H1 (cell line): Measurements from ENCODE around the gene TSKS. TPM values are rescaled to one million over a fixed set of nuclear protein-coding genes. Genes with fewer than 3 reads are reported as not detected.

Source experiments
- CTCF ChIA-PET: fragments of 300-600 bp; sonication (Branson Sonifier 250); formaldehyde crosslinking; loops from one replicate; lab custom pipeline; 2021; ENCODE audit not compliant: partially characterized antibody; lab: Charles Lee
- POLR2A ChIA-PET: fragments of 300-600 bp; sonication (Branson Sonifier 250); formaldehyde crosslinking; loops from one replicate; lab custom pipeline; 2021; ENCODE audit warnings: inconsistent platforms; ENCODE audit not compliant: partially characterized antibody; lab: Charles Lee
- DNase-seq, 2 experiments: peaks; one replicate each; pipeline versions ENCODE4 v3.0.0 to v3.0.0-alpha.2; 2010 to 2022; ENCODE audit warnings: low spot score in 2 of 2, low read depth in 1 of 2, mixed read lengths in 1 of 2
- FAIRE-seq: peaks from 2 replicates; lab custom pipeline; 2011; peaks lifted over from hg19 to GRCh38; lab: Jason Lieb, UNC
- H2AFZ ChIP-seq: 2 replicates; pipeline ENCODE4 v1.8.1; 2012; ENCODE audit warnings: low read length, inconsistent platforms
- H2AK5ac ChIP-seq: 2 replicates; pipeline ENCODE4 v1.6.1; 2013; ENCODE audit warnings: low read depth, low read length
- H2BK120ac ChIP-seq: replicated peaks from 2 replicates; pipeline ENCODE3; 2013; ENCODE audit warnings: low read depth, low read length, inconsistent platforms
- H2BK12ac ChIP-seq: 2 replicates; pipeline ENCODE4 v1.6.1; 2013; ENCODE audit warnings: low read depth, low read length
- H2BK15ac ChIP-seq: 2 replicates; pipeline ENCODE4 v1.6.1; 2013; ENCODE audit warnings: low read length
- H2BK20ac ChIP-seq: 2 replicates; pipeline ENCODE4 v1.6.1; 2013; ENCODE audit warnings: low read length
- H2BK5ac ChIP-seq: 2 replicates; pipeline ENCODE4 v1.6.1; 2013; ENCODE audit warnings: low read depth, low read length
- H3K14ac ChIP-seq: 2 replicates; pipeline ENCODE4 v1.6.1; 2013; ENCODE audit warnings: inconsistent platforms; ENCODE audit not compliant: insufficient read length
- H3K18ac ChIP-seq: 2 replicates; pipeline ENCODE4 v1.6.1; 2013; ENCODE audit warnings: low read length; ENCODE audit errors: extremely low read depth
- H3K23ac ChIP-seq: 2 replicates; pipeline ENCODE4 v1.6.1; 2013; ENCODE audit warnings: inconsistent platforms; ENCODE audit not compliant: insufficient read length
- H3K23me2 ChIP-seq: 2 replicates; pipeline ENCODE4 v1.6.1; 2013; ENCODE audit warnings: low read depth, low read length
- H3K27ac ChIP-seq: 2 replicates; pipeline ENCODE4 v1.6.1; 2011; ENCODE audit warnings: low read depth, low read length, inconsistent platforms
- H3K27me3 ChIP-seq, 4 experiments: replicated peaks in 1 of 4; 1 replicate in 1 of 4; 2 replicates in 3 of 4; pipeline versions ENCODE4 v1.6.1 to v1.8.1; 2011 to 2013; ENCODE audit warnings: low read length in 3 of 4, mild to moderate bottlenecking in 3 of 4, inconsistent platforms in 2 of 4, mixed read lengths in 2 of 4, moderate library complexity in 1 of 4; ENCODE audit not compliant: control insufficient read depth in 3 of 4, insufficient read depth in 3 of 4; ENCODE audit errors: extremely low read depth in 1 of 4
- H3K36me3 ChIP-seq, 4 experiments: 2 replicates each; pipeline versions ENCODE4 v1.6.1 to v1.8.1; 2011 to 2013; ENCODE audit warnings: mild to moderate bottlenecking in 4 of 4, low read length in 3 of 4, moderate library complexity in 2 of 4, control low read depth in 1 of 4, inconsistent platforms in 1 of 4; ENCODE audit not compliant: insufficient read depth in 4 of 4, control insufficient read depth in 2 of 4
- H3K4ac ChIP-seq: replicated peaks from 2 replicates; pipeline ENCODE3; 2013; ENCODE audit warnings: low read length, low read depth, mixed read lengths, inconsistent platforms; ENCODE audit not compliant: insufficient read length
- H3K4me1 ChIP-seq, 4 experiments: replicated peaks in 1 of 4; 1 replicate in 1 of 4; 2 replicates in 3 of 4; pipeline versions ENCODE4 v1.6.1 to v1.8.1; 2011 to 2013; ENCODE audit warnings: low read length in 3 of 4, inconsistent platforms in 2 of 4, mixed read lengths in 1 of 4; ENCODE audit not compliant: insufficient read depth in 4 of 4, control insufficient read depth in 3 of 4
- H3K4me2 ChIP-seq, 2 experiments: 2 replicates each; pipeline versions ENCODE4 v1.6.1 to v1.8.1; 2011 to 2013; ENCODE audit warnings: low read depth in 2 of 2, low read length in 2 of 2, control low read depth in 1 of 2, inconsistent platforms in 1 of 2, mild to moderate bottlenecking in 1 of 2; ENCODE audit not compliant: insufficient read depth in 1 of 2
- H3K4me3 ChIP-seq, 4 experiments: fragments of 200-600, 300-600 bp in 1 of 4; sonication (generic), shearing (Covaris generic), sonication (Bioruptor Twin) in 1 of 4; 2 replicates each; pipeline versions ENCODE4 v1.5.1 to v1.8.1; 2011 to 2016; ENCODE audit warnings: low read length in 4 of 4, low read depth in 3 of 4, control low read depth in 2 of 4, inconsistent platforms in 2 of 4, mild to moderate bottlenecking in 2 of 4, mixed read lengths in 1 of 4, moderate library complexity in 1 of 4; ENCODE audit not compliant: insufficient read depth in 2 of 4; ENCODE audit errors: extremely low read depth in 1 of 4
- H3K56ac ChIP-seq: replicated peaks from 2 replicates; pipeline ENCODE3; 2013; ENCODE audit warnings: low read depth, mild to moderate bottlenecking, mixed read lengths, low read length, inconsistent platforms; ENCODE audit not compliant: insufficient read length
- H3K79me1 ChIP-seq: 2 replicates; pipeline ENCODE4 v1.6.1; 2013; ENCODE audit warnings: low read depth, low read length, control low read depth
- H3K79me2 ChIP-seq, 2 experiments: 2 replicates each; pipeline versions ENCODE4 v1.6.1 to v1.8.1; 2012 to 2013; ENCODE audit warnings: low read length in 2 of 2, mild to moderate bottlenecking in 2 of 2, inconsistent platforms in 1 of 2; ENCODE audit not compliant: insufficient read depth in 2 of 2, control insufficient read depth in 1 of 2
- H3K9ac ChIP-seq, 4 experiments: replicated peaks in 1 of 4; 1 replicate in 1 of 4; 2 replicates in 3 of 4; pipeline versions ENCODE4 v1.6.1 to v1.8.1; 2011 to 2013; ENCODE audit warnings: low read depth in 3 of 4, low read length in 3 of 4, control low read depth in 2 of 4, mild to moderate bottlenecking in 2 of 4, moderate library complexity in 2 of 4, inconsistent platforms in 1 of 4; ENCODE audit errors: extremely low read depth in 1 of 4
- H3K9me3 ChIP-seq, 2 experiments: 2 replicates each; pipeline versions ENCODE4 v1.6.1 to v1.8.1; 2012 to 2013; ENCODE audit warnings: mild to moderate bottlenecking in 2 of 2, moderate library complexity in 2 of 2, control low read depth in 1 of 2, inconsistent platforms in 1 of 2, low read depth in 1 of 2, low read length in 1 of 2, mixed read lengths in 1 of 2; ENCODE audit not compliant: insufficient read depth in 2 of 2
- H4K20me1 ChIP-seq, 2 experiments: replicated peaks in 1 of 2; 2 replicates each; pipeline versions ENCODE3 to v1.8.1; 2011 to 2013; ENCODE audit warnings: inconsistent platforms in 2 of 2, low read length in 2 of 2, mild to moderate bottlenecking in 1 of 2; ENCODE audit not compliant: insufficient read depth in 2 of 2, control insufficient read depth in 1 of 2
- H4K5ac ChIP-seq: 2 replicates; pipeline ENCODE4 v1.6.1; 2013; ENCODE audit warnings: low read length, low read depth, mixed read lengths, inconsistent platforms; ENCODE audit not compliant: insufficient read length
- H4K8ac ChIP-seq: 2 replicates; pipeline ENCODE4 v1.8.0; 2013; ENCODE audit warnings: mild to moderate bottlenecking, moderate library complexity, low read length, inconsistent platforms; ENCODE audit not compliant: insufficient read depth; ENCODE audit errors: extremely low read depth
- H4K91ac ChIP-seq: replicated peaks from 2 replicates; pipeline ENCODE3; 2013; ENCODE audit warnings: low read length, mixed read lengths, inconsistent platforms; ENCODE audit not compliant: insufficient read length
- CHD1 ChIP-seq: IDR thresholded peaks from 2 replicates; pipeline ENCODE4 v1.6.1; 2012; ENCODE audit warnings: low read depth, low read length, improper control_type of control experiment
- JUN ChIP-seq: IDR thresholded peaks from 2 replicates; pipeline ENCODE4 v1.6.1; 2011; ENCODE audit warnings: low read depth, mild to moderate bottlenecking, improper control_type of control experiment, low read length
- KDM1A ChIP-seq: fragments of 200-600, 300-600 bp; sonication (generic); IDR thresholded peaks from 2 replicates; pipeline ENCODE4 v1.7.1; 2016; ENCODE audit warnings: mild to moderate bottlenecking, low read length, borderline replicate concordance
- WGBS, 2 experiments: shearing (Covaris generic) in 1 of 2; methylation state at CpG; one replicate each; pipeline versions ENCODE4 v1.1.6 to v1.1.7; 2013 to 2015; ENCODE audit warnings: low lambda C conversion rate in 2 of 2, mixed read lengths in 2 of 2, inconsistent platforms in 1 of 2, low coverage in 1 of 2, missing lambda C conversion rate in 1 of 2; ENCODE audit not compliant: insufficient replicate concordance in 2 of 2, insufficient coverage in 1 of 2, insufficient read length in 1 of 2; ENCODE audit errors: extremely low coverage in 1 of 2, missing lambda C conversion rate in 1 of 2; 5-methylcytosine and 5-hydroxymethylcytosine counted together
- polyA plus RNA-seq, 7 experiments: library from polyadenylated mRNA; depleted of rRNA in 3 of 7; stranded (reverse) in 5 of 7; unstranded in 2 of 7; fragments of >200 nt in 5 of 7; fragments of 200-250 nt in 2 of 7; gene quantifications; 1 replicate in 5 of 7; 2 replicates in 1 of 7; 4 replicates in 1 of 7; pipeline versions ENCODE4 v1.2.1 to v1.2.3, GENCODE V29; 2011 to 2013; ENCODE audit warnings: missing spikeins in 2 of 7, mixed read lengths in 2 of 7
- total RNA-seq: library from RNA; stranded (reverse); fragmentation: NEBNext Ultra II Directional; extraction: Animal tissue kit (Norgen Biotek cat#: 25700); gene quantifications from 2 replicates; pipeline ENCODE4 v1.2.1, GENCODE V29; 2021

The TSKS gene
- total and polyA plus RNA-seq, 2 of the 8 experiments (the other 6 are each of a cell fraction or from before 2014, with no cell fraction given), result 0.21 TPM; not detected in 1

DNA sequence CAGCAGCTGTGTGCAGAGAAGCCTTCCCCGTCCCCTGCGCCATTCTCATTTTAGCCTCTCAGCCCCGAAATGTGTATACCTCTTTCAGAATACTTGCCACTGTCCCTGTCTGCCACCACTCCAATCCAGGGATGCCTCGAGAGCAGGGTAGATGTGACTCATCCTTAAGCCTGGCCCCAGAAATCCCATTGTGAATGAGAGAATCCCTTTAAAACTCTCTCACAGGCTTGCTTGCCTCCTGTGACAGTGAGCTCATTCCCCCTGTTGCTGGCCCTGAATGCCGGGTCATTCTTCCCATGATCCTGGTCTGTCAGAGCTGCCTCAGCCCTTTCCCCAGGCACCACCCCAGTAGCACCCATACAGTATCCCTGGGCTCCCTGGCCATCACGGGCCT, 13.3 kb upstream of the TSKS start:
- Histone ChIP-seq H2BK5ac (no peak overlapping the region), H2BK20ac (no peak overlapping the region), H3K14ac (no peak overlapping the region), H3K56ac (no peak overlapping the region), H3K9ac (no peak overlapping the region), H2BK120ac (no peak overlapping the region), H3K4me3 (no peak overlapping the region), H3K79me1 (peaks cover 27% of the 10 kb centered on the region), H3K79me2 (no peaks in the 10 kb centered on the region; a peak in 1 of 4 replicates), H3K4me1 (no peaks in the 10 kb centered on the region; a peak in 2 of 7 replicates), H3K4ac (no peak overlapping the region), H2BK12ac (no peak overlapping the region), H2BK15ac (no peak overlapping the region), H4K91ac (no peak overlapping the region), H3K4me2 (no peak overlapping the region), H3K27me3 (no peaks in the 10 kb centered on the region), H3K27ac (no peak overlapping the region), H4K8ac (no peak overlapping the region), H3K23ac (no peak overlapping the region), H3K18ac (no peak overlapping the region), H2AFZ (no peak overlapping the region), H2AK5ac (0 out of 2 replicates have a peak overlapping the region, but pooled peaks have one; percentile 53), H3K23me2 (no peaks in the 10 kb centered on the region; the same call in 1 of the 2 replicates), H3K36me3 (no peaks in the 10 kb centered on the region; a peak in 1 of 8 replicates), H3K9me3 (no peaks in the 10 kb centered on the region), H4K5ac (no peak overlapping the region), H4K20me1 (peaks cover 3 to 13% of the 10 kb centered on the region in 2 experiments)
- POLR2A ChIA-PET, result interaction anchor here (1.0 to 2.5 kb wide), 5 partner anchors 9 to 100 kb away, joined by 3 to 7 read pairs (median 3); partner anchors contain the start of gene AP2A1
- no peak for FAIRE-seq
- TF ChIP-seq JUN (no peak), CHD1 (no peak), KDM1A (0 out of 2 replicates have a peak, but pooled peaks have one; percentile 50)
- WGBS, 2 experiments, result 93% methylated on average over 6 of the region's 6 CpGs; no CpG with 5 or more reads in 1 of the 2 experiments
- CTCF ChIA-PET, result interaction anchor here (0.6 to 2.4 kb wide), 3 partner anchors 17 to 59 kb away, joined by 4 to 8 read pairs (median 5); no protein-coding TSS in a partner anchor
- no peak for DNase-seq
